HG03432 (cell line): ENCODE measurements around the gene MFGE8.

Experiments
- ATAC-seq: cut with Tn5 transposase; IDR thresholded peaks from one replicate; pipeline ENCODE4 v1.9.1; 2021; ENCODE audit warnings: mild to moderate bottlenecking, moderate library complexity; ENCODE audit not compliant: unreplicated experiment

MFGE8 gene

GRCh38 chr15:88900309-88900981 is 12.7 kb downstream of the MFGE8 start:
- ATAC-seq = no peak

- no peak for ATAC-seq
Observed at GRCh38 chr15:88899251-88899650, 13.9 kb downstream of the MFGE8 start.

GRCh38 chr15:88898736-88899135 is 14.4 kb downstream of the MFGE8 start:
- ATAC-seq = no peak

DNA sequence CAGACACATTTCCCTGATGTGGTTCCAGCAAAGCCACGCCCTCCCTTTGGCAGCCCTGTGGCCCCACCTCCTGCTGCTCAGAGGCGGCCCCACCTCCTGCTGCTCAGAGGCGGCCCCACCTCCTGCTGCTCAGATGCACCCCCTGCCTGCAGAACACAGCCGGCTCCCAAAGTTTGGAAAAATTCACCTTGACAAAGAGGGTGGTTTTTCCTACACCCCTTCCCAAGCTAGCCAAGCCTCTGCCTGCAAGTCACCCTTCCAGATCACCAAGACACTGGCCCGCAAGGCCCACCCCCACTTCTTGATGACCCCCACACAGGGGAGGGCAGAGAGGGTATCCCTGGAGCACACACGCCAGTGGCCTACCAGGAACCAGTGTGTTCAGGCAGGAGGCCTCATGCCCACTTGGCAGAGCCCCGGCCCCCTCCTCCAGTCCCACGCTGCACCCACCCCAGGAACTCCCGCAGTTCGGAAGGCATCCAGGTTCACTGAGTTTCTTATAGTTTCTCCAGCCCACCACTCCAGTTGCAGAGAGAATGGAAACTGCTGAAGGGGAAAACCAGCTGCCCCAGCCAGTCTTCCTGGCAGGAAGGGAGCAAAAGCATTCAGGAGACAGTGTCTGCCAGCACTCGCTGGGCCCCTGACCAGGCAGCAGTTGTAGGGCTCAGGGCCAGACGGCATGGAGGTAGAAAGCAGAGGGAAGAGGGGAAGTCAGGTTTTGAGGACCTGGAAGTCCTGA is 15.6 kb downstream of the MFGE8 start:
- peak; percentile 97 for ATAC-seq

- ATAC-seq = no peak
Observed at GRCh38 chr15:88897142-88897455, 16.1 kb downstream of the MFGE8 start.

DNA sequence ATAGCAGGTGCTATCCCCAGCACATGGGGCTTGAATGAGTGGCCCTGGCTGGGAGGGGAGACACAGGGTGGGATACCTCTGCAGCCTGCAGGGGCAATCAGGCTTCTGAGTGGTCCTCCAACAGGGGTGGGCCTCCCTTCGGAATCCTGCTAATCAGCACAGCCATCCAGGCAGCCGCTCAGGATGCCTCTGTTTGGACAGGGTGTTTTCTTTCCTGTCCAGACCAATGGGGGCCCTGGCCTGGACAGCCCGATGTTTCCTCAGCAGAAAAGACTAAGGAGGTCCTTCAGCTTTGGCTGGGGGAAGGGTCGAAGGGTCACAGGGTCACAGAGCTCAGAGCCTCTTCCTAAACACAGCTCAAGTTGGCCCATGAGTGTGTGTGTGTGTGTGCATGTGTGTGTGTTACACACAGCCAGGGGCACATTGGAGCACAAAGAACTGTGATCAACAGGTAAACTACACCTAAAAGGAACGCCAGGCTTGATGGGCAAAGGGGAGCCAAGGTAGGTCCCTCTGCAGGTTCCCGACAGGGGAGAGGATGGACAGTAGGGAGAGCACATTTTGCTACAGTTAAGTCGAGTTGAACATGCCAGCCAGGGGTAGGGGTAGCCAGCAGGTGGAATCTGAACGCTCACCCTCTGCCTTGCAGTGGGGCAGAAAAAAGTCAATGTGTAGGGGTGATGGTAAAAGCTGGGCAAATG is 16.7 kb downstream of the MFGE8 start:
- no peak for ATAC-seq

- peak; percentile 41 for ATAC-seq
Observed at GRCh38 chr15:88894819-88895767, 18.1 kb downstream of the MFGE8 start, which contains the start of gene HAPLN3. Gene HAPLN3, minus strand, starts transcription at chr15:88895544. Its CDS starts 8,246 bp downstream, at chr15:88887298.

DNA sequence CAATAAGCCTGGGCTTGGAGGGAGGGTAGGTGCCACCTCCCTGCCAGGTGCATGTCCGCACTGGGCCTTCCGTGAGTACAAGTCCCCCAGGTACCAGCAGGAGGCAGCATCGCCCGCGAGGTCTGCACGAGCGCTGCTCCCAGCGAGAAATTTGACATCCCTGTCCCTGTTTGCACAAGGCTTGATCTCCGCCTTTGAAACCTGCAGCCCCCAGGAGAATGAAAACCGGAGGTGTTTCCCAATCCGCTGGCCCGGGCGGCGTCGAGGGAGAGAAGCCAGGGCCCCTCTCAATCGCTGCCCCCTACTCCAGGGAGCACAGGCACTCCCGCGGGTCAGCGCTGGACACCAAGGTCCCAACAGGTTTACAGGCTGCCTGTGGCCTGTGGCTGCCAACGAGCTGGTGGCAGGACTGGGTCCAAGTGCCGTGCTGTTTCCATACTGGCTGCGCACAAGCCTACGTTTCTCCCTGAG is 18.8 kb downstream of the MFGE8 start:
- ATAC-seq = peak; percentile 49

- no peak for ATAC-seq
Observed at GRCh38 chr15:88891540-88892254, 21.5 kb downstream of the MFGE8 start.

- ATAC-seq = no peak
Observed at GRCh38 chr15:88890495-88890894, 22.7 kb downstream of the MFGE8 start.

DNA sequence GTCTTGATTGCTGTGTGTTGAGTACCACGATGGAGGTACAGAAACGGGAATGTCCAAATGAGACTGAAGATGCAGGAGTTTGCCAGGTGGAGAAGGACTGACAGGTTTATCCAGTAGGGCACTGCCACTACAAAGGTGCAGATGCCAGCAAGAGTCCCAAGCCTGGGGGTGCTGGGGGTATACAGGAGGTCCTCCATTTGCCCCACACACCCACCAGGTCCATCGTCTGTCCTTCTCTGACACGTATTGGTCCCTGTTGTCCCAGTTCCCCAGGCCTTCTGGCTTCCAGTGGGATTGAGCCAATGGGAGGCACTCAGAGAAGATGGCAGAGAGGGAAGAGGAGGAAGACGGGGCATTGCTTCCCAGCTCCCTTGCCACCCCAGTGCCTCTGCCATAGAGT is 24.5 kb downstream of the MFGE8 start:
- ATAC-seq = no peak

- no peak for ATAC-seq
Observed at GRCh38 chr15:88887068-88887580, 26.1 kb downstream of the MFGE8 start.

- no peak for ATAC-seq
Observed at GRCh38 chr15:88882785-88883184, 30.4 kb downstream of the MFGE8 start.

- no peak for ATAC-seq
Observed at GRCh38 chr15:88881775-88882174, 31.4 kb downstream of the MFGE8 start.

DNA sequence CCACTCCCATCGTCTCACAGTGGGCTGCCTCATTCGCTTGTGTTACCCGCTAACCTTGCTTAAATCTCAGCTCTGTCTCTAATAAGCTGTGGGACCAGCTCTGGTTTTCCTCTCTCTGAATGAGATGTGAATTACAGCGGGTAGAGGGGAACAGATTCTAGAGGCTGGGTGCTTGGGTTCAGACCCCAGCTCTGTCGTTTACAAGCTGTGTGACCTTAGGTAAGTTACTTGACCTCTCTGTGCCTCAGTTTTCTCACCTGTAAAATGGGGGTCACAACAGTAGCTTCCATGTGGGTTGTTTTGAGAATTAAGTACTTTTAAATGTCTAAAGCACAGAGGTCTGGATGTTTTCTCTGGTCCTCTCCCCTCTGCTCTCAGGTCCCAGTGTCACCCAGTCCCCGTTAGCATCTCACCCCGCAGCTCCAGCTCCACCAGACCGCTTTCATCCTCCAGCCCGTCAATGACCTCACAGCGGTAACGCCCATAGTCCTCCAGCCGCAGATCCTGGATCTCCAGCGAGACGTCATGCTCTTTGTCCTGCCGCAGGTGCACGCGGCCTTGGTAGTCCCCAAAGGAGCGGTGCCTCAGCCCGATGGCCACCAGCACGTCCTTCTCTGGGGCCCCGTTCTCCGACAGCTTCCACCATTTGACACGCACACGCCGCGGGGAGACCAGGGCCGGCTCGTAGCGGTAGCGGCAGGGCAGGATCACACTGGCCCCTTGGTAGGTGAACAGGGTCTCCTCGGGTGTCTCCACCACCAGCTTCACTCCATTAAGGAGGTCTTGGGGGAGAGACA is 32.0 kb downstream of the MFGE8 start:
- no peak for ATAC-seq

DNA sequence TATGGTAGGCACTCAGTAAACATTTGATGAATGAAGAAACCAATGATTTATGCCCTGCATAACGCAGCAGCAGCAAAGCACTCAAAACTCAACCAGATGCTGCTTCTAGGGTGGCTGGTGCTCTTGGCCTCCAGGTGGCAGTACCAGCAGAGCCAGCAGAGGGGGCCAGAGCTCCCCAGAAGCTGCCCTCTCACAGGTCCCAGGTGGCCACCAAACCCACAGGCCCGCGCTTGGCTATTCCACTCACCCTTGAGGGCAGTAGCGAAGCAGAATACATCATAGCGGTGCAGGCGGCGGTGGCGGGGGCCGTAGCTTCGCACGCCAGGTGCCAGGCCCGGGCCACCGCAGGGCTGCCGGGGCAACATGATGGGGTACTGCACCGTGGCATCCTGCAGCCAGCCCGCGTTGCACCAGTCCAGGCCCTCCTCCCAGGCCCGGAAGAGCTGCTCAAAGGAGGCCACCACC is 34.4 kb downstream of the MFGE8 start:
- no peak for ATAC-seq

GRCh38 chr15:88877906-88878305 is 35.3 kb downstream of the MFGE8 start:
- no peak for ATAC-seq

DNA sequence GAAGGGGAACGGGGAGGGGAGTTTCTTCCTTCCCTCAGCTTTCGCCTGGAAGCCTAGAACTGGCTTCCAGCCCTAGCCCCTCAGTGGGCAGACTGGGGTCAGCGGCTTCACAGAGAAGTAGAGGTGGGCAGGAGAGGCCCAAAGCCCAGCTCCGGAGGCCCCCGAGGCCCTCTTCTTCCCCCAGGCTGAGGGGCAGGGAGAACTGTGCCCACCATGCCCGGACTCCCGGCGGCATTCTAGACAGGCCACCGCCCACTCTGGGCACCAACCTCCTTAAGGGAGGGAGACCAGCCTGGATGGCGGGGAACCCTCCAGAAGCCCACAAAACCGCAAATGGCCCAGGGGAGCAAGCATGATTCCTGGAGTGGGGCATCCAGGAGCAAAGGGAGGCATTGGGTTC is 35.8 kb downstream of the MFGE8 start:
- ATAC-seq = no peak

DNA sequence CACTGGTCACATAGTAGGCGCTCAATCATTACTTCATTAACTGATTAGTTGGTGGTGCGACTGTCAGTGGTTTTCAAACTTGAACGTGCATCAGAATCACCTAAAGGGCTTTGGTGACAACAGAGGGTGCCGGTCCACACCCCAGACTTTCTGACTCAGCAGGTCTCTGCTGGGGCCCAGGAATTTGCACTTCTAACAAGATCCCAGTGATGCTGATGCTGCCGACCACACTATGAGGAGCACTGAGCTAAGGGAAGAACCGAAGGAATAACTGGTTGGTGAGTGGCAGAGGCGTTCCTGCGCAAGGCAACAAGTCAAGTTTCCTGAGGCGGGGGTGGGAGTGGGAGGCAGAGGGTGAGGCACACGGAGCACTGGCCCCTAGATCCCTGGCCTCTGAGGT is 36.6 kb downstream of the MFGE8 start:
- ATAC-seq = no peak
